DMS53 (cell line): Measurements from ENCODE around the gene UVRAG.
A peak's percentile ranks its signal among the peaks of the same experiment; 100 is the strongest.
"Not testable (repeated sequence)": the region's sequence is repeated elsewhere in the genome, so short reads cannot be mapped to it uniquely, and the experiment has no call there.

Source experiments
- DNase-seq: peaks from one replicate; lab custom pipeline; 2025; lab: John Stamatoyannopoulos, UW

Gene UVRAG

GRCh38 chr11:75921808-75922207, 106.8 kb downstream of the UVRAG start:
- no peak for DNase-seq

DNA sequence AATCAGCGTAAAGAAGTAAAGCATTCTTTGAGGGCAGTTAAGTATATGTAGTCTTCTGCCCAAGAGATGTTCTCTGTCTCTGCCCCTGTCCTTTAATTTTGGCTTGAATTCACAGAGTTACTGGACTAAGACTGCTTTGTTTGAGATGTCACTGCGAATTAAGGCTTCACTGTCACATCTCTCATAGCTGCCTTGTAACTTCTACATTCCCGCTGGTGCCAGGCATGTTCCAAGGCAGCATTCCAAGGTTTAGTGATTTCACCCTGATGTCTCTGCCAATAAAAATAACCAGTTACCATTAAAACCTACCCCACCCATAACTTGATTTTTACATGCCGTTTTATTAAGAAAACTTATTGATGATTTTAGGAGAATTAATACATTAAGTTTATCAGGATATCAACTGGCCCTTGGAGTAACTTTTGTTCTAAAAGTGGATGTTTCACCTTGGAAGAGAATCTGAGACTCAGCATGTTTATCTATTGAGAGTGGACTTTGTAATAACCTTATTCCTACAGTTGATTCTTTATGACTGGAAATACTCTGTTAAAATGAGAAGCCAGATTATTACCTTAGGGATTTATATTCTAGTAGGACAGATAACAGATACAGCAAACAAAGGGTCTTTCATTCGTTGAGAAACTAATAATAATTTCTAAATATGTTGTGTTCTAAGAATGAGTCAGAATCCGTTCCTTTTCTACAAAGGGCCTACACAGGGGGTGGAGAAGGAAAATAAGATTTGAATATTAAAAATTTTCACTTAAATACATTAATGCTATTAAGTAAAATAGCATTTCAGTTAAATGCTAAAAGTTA, 110.2 kb downstream of the UVRAG start:
- no peak for DNase-seq

DNA sequence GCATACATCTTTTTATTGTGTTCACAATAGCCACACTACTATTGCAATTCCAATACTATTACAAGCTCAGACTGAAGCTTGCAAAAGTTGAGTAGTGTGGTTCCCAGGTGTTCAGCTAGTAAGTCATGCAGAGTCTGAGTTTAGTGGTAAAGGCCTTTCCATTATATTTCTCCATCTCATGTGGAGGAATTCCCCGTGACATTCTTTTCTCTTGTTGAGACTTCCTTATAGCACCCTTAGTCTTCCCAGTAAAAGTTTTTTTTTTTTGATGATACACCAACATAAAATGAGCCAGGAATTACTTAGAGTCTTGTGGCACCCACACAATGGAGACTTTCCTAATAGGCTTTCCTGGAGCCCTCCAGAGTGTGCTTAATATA, 110.8 kb downstream of the UVRAG start:
- DNase-seq: no peak

DNA sequence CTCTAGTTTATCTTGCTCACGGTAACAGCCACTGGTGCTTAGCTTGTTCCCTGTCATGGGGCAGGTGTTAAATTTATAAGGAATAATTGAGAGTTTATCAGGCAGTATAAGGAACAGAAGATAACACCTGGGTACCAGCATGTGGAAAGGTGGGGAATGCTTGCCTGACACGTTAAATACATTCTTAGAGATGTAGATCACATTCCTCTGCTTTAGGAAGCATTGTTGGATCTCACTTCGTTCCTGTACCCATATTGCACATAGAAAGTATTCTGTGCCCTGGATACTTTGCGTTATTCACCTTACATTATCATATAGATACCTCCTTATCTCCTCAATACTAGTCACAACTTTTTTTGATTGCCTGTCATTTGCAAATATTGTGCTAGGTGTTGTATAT, 114.7 kb downstream of the UVRAG start:
- no peak for DNase-seq

- DNase-seq: no peak
These were observed 115.5 kb downstream of the UVRAG start for GRCh38 chr11:75930534-75930933.

GRCh38 chr11:75931124-75931523, 116.1 kb downstream of the UVRAG start:
- DNase-seq: no peak

DNA sequence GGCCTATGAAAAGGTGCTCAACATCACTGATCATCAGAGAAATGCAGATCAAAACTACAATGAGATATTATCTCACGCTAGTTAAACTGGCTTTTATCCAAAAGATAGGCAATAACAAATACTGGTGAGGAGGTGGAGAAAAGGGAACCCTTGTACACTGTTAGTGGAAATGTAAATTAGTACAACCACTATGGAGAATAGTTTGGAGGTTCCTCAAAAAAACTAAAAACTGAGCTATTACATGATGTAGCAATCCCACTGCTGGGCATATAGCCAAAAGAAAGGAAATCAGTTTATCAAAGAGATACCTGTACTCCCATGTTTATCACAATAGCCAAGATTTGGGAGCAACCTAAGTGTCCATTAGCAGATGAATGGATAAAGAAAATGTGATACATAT, 118.7 kb downstream of the UVRAG start:
- DNase-seq: not testable (repeated sequence)

GRCh38 chr11:75934851-75935250, 119.8 kb downstream of the UVRAG start:
- no peak for DNase-seq

GRCh38 chr11:75938543-75938942, 123.5 kb downstream of the UVRAG start:
- DNase-seq: no peak

DNA sequence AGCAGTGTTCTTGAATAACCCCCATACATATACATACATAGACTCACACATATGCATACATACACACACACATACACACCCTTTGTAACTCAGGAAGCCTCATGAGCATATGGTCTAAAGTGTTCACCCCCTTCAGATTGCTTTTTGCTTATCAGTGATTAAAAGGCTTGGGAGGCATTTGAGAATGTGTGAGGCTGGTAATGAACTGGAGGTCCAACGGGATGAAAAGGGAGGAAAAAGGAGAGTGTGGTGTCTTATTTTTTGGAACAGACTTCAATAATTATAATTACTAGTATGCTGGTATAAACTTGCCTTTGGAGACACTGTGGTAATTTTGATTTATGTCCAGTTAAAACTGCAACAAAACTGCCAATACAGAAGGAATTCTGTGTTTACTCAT, 124.5 kb downstream of the UVRAG start:
- DNase-seq: no peak

GRCh38 chr11:75939992-75940391, 125.0 kb downstream of the UVRAG start:
- no peak for DNase-seq

- no peak for DNase-seq
These were observed 125.9 kb downstream of the UVRAG start for GRCh38 chr11:75940911-75941310.

DNA sequence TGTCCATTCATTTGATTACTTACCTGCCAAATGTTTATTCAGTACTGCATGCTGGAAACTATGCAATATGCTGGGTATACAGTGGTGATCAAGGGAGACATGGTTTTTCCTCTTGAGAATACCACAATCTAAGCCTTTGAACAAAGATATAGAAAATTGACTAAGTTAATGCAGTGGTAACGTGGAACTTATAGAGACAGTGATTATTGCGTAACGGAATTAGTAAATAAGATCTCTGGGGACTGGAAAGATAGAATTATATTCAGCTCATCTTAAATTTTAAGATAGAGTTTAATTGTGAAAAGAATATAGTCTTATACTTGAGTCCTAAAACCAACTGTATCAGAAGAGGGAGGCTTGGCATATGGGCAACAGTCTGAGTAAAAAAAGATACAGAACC, 129.5 kb downstream of the UVRAG start:
- DNase-seq: no peak

DNA sequence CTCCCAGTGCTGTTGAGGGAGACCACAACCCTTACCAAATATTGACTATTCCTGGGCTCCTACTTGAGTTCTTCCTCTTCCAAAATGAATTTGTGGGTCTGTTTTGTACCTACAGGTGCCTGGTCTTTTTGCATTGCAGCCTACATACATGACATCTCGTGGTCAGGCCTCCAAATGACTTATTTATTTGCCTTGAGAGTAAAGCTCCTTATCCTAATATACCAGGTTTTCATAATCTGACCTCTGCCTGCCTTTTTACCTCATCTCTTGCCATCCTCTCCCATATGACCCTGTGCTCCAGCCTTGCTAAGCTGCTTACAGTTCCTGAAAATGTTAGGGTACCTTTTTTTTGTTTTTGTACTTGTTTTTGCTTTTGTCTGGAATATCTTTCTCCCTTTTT, 130.4 kb downstream of the UVRAG start:
- peak; percentile 20 for DNase-seq

DNA sequence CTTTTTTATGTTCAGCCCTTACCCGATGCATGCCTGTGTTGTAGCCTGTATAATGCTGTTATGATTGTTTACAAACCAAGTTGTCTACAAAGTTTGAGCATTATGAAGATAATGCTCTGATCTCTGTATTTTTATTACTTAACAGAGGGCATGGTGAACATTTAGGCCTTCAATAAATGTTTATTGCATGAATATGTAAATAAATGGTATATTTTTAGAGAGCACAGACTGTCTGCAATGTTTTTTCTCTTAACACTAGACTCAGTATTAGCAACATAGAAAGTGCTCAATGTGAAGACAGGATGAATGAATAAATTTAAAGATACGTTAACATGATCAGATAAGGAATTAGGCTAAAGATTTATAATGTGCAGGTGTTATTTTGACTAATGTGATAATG, 130.9 kb downstream of the UVRAG start:
- DNase-seq: no peak

DNA sequence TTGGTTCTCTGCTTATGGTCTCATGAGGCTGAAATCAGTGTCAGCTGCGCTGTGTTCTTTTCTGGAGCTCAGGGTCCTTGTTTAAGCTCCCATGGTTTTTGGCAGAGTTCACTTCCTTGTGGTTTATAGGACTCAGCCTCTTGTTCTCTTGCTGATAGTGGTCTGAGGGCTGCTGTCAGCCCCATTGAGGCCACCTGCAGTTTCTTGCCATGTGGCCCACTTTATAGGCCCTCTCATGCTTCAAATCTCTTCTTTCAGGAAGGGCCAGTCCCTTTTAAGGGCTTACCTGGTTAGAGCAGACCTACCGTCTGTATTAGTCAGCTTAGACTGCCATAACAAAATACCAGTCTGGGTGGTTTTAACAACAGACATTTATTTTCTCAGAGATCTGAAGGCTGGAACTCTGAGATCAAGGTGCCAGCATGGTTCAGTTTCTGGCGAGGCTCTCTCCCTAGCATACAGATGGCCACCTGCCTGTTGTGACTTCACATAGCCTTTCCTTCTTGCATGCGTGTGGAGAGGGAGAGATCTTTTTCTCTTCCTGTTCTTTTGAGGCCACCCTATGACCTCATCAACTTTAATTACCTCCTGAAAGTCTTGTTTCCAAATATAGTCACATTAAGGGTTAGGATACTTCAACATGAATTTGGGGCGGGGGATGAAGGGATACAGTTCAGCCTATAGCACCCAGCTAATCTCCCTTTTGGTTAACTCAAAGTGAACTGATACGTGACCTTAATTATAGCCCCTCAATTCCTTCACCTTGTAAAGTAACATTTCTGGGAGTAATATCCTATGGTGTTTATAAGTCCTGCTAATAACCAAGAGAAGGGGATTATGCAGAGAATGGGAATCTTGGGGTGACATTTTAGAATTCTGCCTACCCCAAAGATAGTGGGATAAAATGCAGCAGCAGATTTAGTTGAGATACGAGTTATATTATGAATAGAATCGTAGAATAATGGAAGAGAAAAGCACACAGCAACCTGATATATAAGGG, 131.8 kb downstream of the UVRAG start:
- DNase-seq: peak; percentile 36

DNA sequence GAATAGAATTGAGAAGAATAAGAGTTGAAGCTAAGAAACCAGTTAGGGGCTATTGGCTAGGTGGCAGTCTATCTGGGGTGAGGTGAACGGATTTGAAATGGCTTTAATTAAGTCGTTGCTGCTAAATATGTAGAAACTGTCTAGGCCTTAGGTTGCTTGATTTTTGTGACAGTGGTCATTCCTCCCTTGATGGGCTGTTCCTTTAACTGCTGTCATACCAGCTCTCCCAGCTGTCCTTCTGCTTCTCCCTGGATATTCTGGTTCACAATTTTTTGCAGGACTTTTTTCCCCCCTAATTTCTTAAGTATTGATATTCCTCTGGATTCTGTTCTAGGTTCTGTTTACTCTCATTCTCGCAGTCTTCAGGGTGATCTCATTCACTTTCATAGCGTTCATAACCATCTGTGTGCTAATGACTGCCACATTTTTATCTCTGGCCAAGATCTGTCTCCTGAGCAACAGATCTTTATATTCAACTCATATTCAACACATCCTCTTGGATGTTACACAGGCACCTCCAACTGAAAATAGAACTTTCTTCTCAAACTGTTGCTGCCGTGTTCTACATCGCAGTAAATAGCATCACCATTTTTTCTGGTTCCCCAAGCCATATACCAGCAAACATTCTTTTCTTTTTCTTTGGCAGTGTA, 134.1 kb downstream of the UVRAG start:
- DNase-seq: no peak

GRCh38 chr11:75950141-75950540, 135.1 kb downstream of the UVRAG start:
- DNase-seq: no peak

DNA sequence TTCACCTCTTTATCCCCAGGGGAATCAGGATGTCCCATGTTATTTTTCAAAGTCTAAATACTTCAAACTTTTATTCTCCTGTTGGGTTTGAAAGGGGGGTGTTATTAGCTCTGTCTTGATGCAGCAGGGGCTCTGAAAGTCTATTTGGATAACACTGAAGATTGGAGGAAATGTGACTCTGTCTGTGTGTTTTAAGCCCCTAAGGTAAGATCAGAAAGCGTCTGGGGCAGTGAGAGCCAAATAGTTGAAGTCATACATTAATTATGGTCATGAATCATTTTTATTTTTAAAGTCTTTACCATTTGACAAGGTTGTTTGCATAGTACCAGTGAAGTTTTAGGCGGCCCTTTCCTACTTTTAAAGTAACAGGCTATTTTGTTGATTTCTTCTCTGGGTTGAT, 139.0 kb downstream of the UVRAG start:
- DNase-seq: no peak

DNA sequence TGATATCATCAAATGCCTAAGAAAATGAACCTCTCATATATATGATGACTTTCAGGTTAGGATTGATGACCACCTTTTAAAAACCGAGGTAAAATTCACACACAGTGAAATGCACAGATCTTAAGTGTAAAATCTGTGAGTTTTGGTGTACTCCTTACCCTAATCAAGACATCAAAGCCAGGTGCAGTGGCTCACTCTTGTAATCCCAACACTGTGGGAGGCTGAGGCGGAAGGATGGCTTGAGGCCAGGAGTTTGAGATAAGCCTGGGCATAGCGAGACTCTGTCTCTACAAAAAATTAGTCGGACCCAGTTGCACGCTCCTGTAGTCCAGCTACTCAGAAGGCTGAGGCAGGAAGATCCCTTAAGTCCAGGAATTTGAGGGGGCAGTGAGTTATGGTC, 140.4 kb downstream of the UVRAG start:
- no peak for DNase-seq

GRCh38 chr11:75959540-75959939, 144.5 kb downstream of the UVRAG start:
- no peak for DNase-seq

DNA sequence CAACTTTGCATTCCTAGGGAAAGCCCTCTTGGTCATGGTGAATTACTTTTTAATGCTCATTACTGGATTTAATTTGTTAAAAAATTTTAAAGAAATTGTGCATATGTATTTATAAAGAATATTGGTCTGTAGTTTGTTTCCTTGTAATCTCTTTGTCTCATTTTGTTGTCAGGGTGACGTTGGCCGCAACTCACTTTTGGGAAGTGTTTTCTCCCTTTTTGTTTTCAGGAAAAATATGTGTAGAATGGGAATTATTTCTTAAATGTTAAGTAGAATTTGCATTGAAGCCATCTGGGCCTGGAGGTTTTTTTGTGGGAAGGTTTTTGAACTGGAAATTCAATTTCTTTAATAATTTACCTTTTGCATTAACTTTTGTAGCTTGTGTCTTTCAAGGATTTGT, 149.1 kb downstream of the UVRAG start:
- no peak for DNase-seq
